Loucy (cell line): ENCODE data around the gene HNF1B.

ENCODE experiments used
- H2AFZ ChIP-seq: fragments of 200-600 bp; sonication (generic); 2 replicates; pipeline ENCODE4 v1.6.0; 2016; ENCODE audit warnings: antibody characterized with exemption, mild to moderate bottlenecking, low read length, moderate library complexity
- H3F3A ChIP-seq: fragments of 200-600 bp; 2 replicates; pipeline ENCODE4 v1.6.0; 2016; ENCODE audit warnings: antibody characterized with exemption, low read depth, mild to moderate bottlenecking
- H3K27me3 ChIP-seq: fragments of 200-600 bp; sonication (generic); 2 replicates; pipeline ENCODE4 v1.6.1; 2014; ENCODE audit warnings: low read length, mild to moderate bottlenecking; ENCODE audit not compliant: insufficient read depth, poor library complexity, severe bottlenecking
- H3K36me3 ChIP-seq: fragments of 200-600 bp; sonication (generic); 2 replicates; pipeline ENCODE4 v1.6.1; 2016; ENCODE audit warnings: low read length; ENCODE audit not compliant: insufficient read depth
- H3K4me1 ChIP-seq: fragments of 200-600 bp; sonication (generic); 2 replicates; pipeline ENCODE4 v1.5.1; 2014; ENCODE audit warnings: low read length, mild to moderate bottlenecking; ENCODE audit not compliant: insufficient read depth, poor library complexity, severe bottlenecking
- H3K4me2 ChIP-seq: fragments of 200-600 bp; sonication (generic); 2 replicates; pipeline ENCODE4 v1.6.0; 2014; ENCODE audit warnings: antibody characterized with exemption, low read length, low read depth, mild to moderate bottlenecking; ENCODE audit not compliant: poor library complexity, severe bottlenecking
- H3K4me3 ChIP-seq: fragments of 200-600 bp; sonication (generic); 2 replicates; pipeline ENCODE4 v1.5.1; 2014; ENCODE audit warnings: low read length, mild to moderate bottlenecking, mixed read lengths; ENCODE audit not compliant: poor library complexity, severe bottlenecking
- H3K79me2 ChIP-seq: fragments of 200-600 bp; sonication (generic); 2 replicates; pipeline ENCODE4 v1.6.1; 2014; ENCODE audit warnings: low read length; ENCODE audit not compliant: insufficient read depth
- H3K9ac ChIP-seq: fragments of 200-600 bp; sonication (generic); 2 replicates; pipeline ENCODE4 v1.6.0; 2014; ENCODE audit warnings: mild to moderate bottlenecking, low read depth, low read length, moderate library complexity; ENCODE audit not compliant: poor library complexity, severe bottlenecking
- H3K9me2 ChIP-seq: fragments of 200-600 bp; sonication (generic); replicated peaks from 2 replicates; pipeline ENCODE4 v1.6.1; 2016; ENCODE audit warnings: low read depth, low read length, mixed read lengths
- H3K9me3 ChIP-seq: fragments of 200-600 bp; sonication (generic); 2 replicates; pipeline ENCODE4 v1.6.1; 2014; ENCODE audit warnings: mild to moderate bottlenecking, antibody characterized with exemption, low read length, low read depth; ENCODE audit not compliant: insufficient read depth
- H4K20me1 ChIP-seq: fragments of 200-600 bp; sonication (generic); 2 replicates; pipeline ENCODE4 v1.6.0; 2014; ENCODE audit warnings: antibody characterized with exemption, low read length, mild to moderate bottlenecking; ENCODE audit not compliant: insufficient read depth, poor library complexity, severe bottlenecking
- CTCF ChIP-seq: fragments of 200-600 bp; sonication (generic); conservative IDR thresholded peaks from 2 replicates; pipeline ENCODE4 v1.5.1; 2014; ENCODE audit warnings: mild to moderate bottlenecking, antibody characterized with exemption, low read length
- EZH2phosphoT487 ChIP-seq: fragments of 200-600 bp; IDR thresholded peaks from 2 replicates; pipeline ENCODE4 v1.6.1; 2018; ENCODE audit warnings: antibody characterized with exemption, mild to moderate bottlenecking, moderate library complexity, borderline replicate concordance

HNF1B gene

DNA sequence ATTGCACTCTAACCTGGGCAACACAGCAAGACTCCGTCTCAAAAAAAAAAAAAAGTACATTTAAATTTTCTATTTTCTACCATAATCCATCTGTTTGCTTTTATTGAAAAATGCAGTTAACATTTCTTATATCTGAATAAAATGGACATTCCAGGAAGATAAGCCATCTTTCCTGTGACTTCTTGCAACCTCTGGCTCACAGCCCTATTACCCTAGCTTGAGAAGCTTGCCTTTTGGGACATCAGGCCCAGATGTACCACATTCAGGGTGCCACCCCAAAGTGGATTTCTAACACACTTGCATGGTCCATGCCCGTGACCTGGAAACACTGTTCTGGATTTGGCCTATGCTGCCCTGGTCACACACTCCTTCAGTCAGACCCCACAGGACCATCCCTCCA lies 71.5 kb downstream of the HNF1B start:
- Histone ChIP-seq H4K20me1 (no peaks in the 10 kb centered on the region), H3K79me2 (no peaks in the 10 kb centered on the region), H3F3A (no peaks in the 10 kb centered on the region), H2AFZ (no peak overlapping the region), H3K4me3 (no peak overlapping the region), H3K4me2 (no peak overlapping the region), H3K9me2 (no peaks in the 10 kb centered on the region), H3K27me3 (no peaks in the 10 kb centered on the region), H3K36me3 (no peaks in the 10 kb centered on the region), H3K9me3 (peaks cover under 1% of the 10 kb centered on the region; the same call in 1 of the 2 replicates), H3K9ac (no peak overlapping the region), H3K4me1 (peaks cover 17% of the 10 kb centered on the region)
- TF ChIP-seq CTCF (no peak), EZH2phosphoT487 (no peak)

DNA sequence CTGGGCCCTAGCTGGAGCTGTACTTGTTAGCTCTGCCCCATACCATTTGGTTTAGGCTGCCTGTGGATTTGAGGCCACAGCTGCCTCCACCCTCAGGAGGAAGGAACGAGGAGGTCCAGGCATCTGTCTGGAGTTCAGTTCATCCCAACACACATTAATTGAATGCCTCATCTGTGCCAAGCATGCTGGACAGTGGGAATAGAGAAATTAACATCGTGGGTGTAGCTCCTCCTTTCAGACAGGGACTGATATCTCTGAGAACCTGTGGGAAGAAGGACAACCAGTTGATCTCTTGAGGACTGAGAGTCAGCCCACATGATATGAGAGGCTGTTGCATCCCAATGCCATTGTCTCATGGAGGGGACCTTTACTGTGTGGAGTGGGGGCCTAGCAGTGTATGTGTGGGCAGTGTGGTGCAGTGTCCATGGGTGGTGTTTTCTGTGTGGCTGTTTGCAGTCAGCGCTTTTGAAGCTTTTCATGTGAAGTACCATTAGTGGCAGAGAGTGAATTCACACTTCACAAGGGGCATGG lies 72.2 kb downstream of the HNF1B start:
- TF ChIP-seq CTCF (no peak), EZH2phosphoT487 (no peak)
- H3K9me3 ChIP-seq, result no peaks in the 10 kb centered on the region
- no peaks in the 10 kb centered on the region for H3K9me2 ChIP-seq
- H3K4me1 ChIP-seq, result peaks cover 17% of the 10 kb centered on the region
- H3K79me2 ChIP-seq, result no peaks in the 10 kb centered on the region
- H3K36me3 ChIP-seq, result no peaks in the 10 kb centered on the region
- no peak overlapping the region for H3K9ac ChIP-seq
- H4K20me1 ChIP-seq, result no peaks in the 10 kb centered on the region
- H2AFZ ChIP-seq, result no peak overlapping the region
- H3K4me2 ChIP-seq, result no peak overlapping the region
- H3F3A ChIP-seq, result no peaks in the 10 kb centered on the region
- H3K4me3 ChIP-seq, result no peak overlapping the region
- no peaks in the 10 kb centered on the region for H3K27me3 ChIP-seq

GRCh38 chr17:37671824-37672547 lies 72.9 kb downstream of the HNF1B start:
- Histone ChIP-seq H3K9me3 (no peaks in the 10 kb centered on the region), H3K9me2 (no peaks in the 10 kb centered on the region), H2AFZ (no peak overlapping the region), H3K36me3 (no peaks in the 10 kb centered on the region), H3F3A (no peaks in the 10 kb centered on the region), H4K20me1 (no peaks in the 10 kb centered on the region), H3K4me2 (no peak overlapping the region), H3K4me3 (no peak overlapping the region), H3K9ac (no peak overlapping the region), H3K27me3 (no peaks in the 10 kb centered on the region), H3K79me2 (no peaks in the 10 kb centered on the region), H3K4me1 (peaks cover 12% of the 10 kb centered on the region)
- no peak for TF ChIP-seq CTCF
